Measurements from ENCODE around the gene ZNF892.

- no peak for TF ChIP-seq CTCF (optimal IDR thresholded peaks at IDR 0.05 in 1 of 3, IDR thresholded peaks at IDR 0.05 in 1 of 3, conservative IDR thresholded peaks at IDR 0.05 in 1 of 3; ENCODE audit: extremely low read depth in 1 of 3, insufficient read depth in 2 of 3, low read length in 3 of 3)
- no peak for TF ChIP-seq EZH2 (IDR thresholded peaks at IDR 0.05; ENCODE audit: low read length)
Observed at GRCh38 chr2:95208106-95208505, 785 bp downstream of the ZNF892 start.

All from keratinocyte (primary cell).